Stimulated activated CD8-positive, alpha-beta memory T cell treated with anti-CD3 and anti-CD28 coated beads, Interleukin-7, amount 100 ng/mL, for 48 hours (primary cell): Measurements from ENCODE around the gene SDF4.
"Not testable (repeated sequence)": the region's sequence is repeated elsewhere in the genome, so short reads cannot be mapped to it uniquely, and the experiment has no call there.

Experiments used
- DNase-seq, 2 donors: peaks; one replicate each; pipeline ENCODE4 v3.0.0-alpha.2; 2020; ENCODE audit warnings: low read depth in 1 of 2; ENCODE audit errors: extremely low read depth in 1 of 2

Gene SDF4

GRCh38 chr1:1199961-1200875 is 31.6 kb downstream of the SDF4 start:
- DNase-seq = no peak

- no peak for DNase-seq
Measured at GRCh38 chr1:1199141-1199960, 32.5 kb downstream of the SDF4 start.

GRCh38 chr1:1198423-1199140 is 33.2 kb downstream of the SDF4 start:
- no peak for DNase-seq

- no peak for DNase-seq
Measured at GRCh38 chr1:1197551-1198422, 34.0 kb downstream of the SDF4 start.

GRCh38 chr1:1197188-1197500 is 34.7 kb downstream of the SDF4 start:
- DNase-seq = no peak

- no peak for DNase-seq
Measured at GRCh38 chr1:1196431-1197187, 35.2 kb downstream of the SDF4 start.

- DNase-seq = not testable (repeated sequence)
Measured at GRCh38 chr1:1195726-1196125, 36.1 kb downstream of the SDF4 start.

- DNase-seq = no peak
Measured at GRCh38 chr1:1194723-1195122, 37.1 kb downstream of the SDF4 start.

- no peak for DNase-seq
Measured at GRCh38 chr1:1191734-1192133, 40.1 kb downstream of the SDF4 start.

- no peak for DNase-seq
Measured at GRCh38 chr1:1189111-1189510, 42.7 kb downstream of the SDF4 start.

- DNase-seq = no peak
Measured at GRCh38 chr1:1187938-1188337, 43.9 kb downstream of the SDF4 start.

GRCh38 chr1:1185101-1185765 is 46.6 kb downstream of the SDF4 start:
- no peak for DNase-seq

GRCh38 chr1:1183833-1184775 is 47.7 kb downstream of the SDF4 start:
- DNase-seq = no peak

GRCh38 chr1:1183221-1183747 is 48.5 kb downstream of the SDF4 start:
- DNase-seq = no peak

GRCh38 chr1:1182491-1183220 is 49.1 kb downstream of the SDF4 start:
- no peak for DNase-seq

GRCh38 chr1:1181938-1182410 is 49.8 kb downstream of the SDF4 start:
- DNase-seq = no peak
